ENCODE data around the gene WFDC2.

- no peak for TF ChIP-seq CTCF (IDR thresholded peaks at IDR 0.05; ENCODE audit: extremely low read depth in 1 of 2, insufficient read depth in 1 of 2, low read depth in 1 of 2, low read length in 2 of 2)
- TF ChIP-seq EZH2 (IDR thresholded peaks at IDR 0.05; ENCODE audit: borderline replicate concordance, low read depth, low read length, severe bottlenecking), result no peak
- no peak for TF ChIP-seq POLR2AphosphoS5 (IDR thresholded peaks at IDR 0.05; ENCODE audit: insufficient read depth, low read depth, low read length)
- no peak for TF ChIP-seq MAX (IDR thresholded peaks at IDR 0.05; ENCODE audit: insufficient read depth, insufficient read length)
- no peak for TF ChIP-seq POLR2A (IDR thresholded peaks at IDR 0.05; ENCODE audit: low read depth, low read length)
- TF ChIP-seq FOS (IDR thresholded peaks at IDR 0.05; ENCODE audit: borderline replicate concordance, insufficient read depth, low read length), result no peak
These were observed 8.3 kb upstream of the WFDC2 start for GRCh38 chr20:45461225-45461624.

Measured in endothelial cell of umbilical vein (primary cell).